NCI-H1417 treated with DMSO at 0.1 percent for 48 hours (cell line): Measurements from ENCODE around the gene FBP1.

Experiments used
- DNase-seq: peaks from one replicate; lab custom pipeline; 2025; lab: John Stamatoyannopoulos, UW

FBP1 gene

GRCh38 chr9:94639061-94639998 lies at the start of gene FBP1:
Gene FBP1, minus strand, starts transcription at chr9:94639518. Its CDS starts 208 bp downstream, at chr9:94639310.
- DNase-seq = no peak

- DNase-seq = no peak
Observed at GRCh38 chr9:94687451-94687850, 48.1 kb upstream of the FBP1 start.

DNA sequence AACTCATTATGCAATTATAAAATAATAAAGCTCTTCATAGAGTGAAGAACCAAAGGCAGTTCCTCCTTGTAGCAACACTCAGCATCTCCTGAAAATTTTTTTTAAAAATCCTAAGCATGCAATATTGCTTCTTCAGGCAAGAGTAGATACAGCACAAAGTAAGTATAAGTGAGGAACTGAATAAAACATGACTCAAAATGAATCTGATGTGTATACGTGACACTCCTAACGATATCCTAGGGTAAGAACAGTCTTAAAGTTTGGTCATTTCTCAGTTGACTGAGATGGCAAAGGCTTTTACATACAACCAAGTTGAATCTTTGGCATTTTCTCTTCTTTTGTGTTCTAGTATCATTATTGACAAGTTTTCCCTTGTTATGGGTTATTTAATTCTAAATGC lies 46.0 kb upstream of the FBP1 start:
- DNase-seq = no peak

DNA sequence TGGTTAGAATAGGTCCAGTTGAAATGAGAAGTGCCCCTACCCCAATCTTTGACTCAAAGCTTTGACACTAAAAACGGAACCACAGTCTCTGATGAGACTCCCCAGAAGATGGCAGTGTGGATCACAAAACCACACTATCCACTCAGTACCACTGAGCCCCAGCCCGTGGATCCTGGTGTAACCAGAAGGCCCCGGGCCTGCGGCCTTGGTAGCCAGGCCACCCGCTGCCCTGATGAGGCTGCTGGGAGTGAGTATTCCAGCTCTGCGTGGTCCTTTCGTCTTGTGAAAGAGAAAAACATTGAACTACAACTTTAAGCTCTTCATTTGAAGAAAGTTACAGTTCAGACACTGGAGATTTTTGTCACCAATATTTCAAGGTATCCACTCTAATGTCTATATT lies 42.2 kb upstream of the FBP1 start:
- DNase-seq = no peak

DNA sequence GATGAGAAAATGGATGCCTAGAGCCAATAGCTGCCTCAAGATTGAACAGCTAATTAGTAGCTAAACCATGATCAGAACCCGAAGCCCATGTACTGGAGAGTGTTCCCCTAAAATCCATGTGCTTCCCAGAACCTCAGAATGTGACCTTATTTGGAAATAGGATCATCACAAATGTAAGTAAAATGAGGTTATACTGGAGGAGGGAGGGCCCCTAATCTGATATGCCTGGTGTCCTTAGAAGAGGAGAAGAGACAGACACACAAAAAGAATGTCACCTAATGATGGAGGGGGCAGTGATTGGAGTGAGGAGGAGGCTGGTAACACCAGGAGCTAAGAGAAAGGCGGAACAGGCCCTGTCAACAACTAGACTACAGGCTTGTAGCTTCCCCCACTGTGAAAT lies 41.3 kb upstream of the FBP1 start:
- no peak for DNase-seq

- no peak for DNase-seq
Observed at GRCh38 chr9:94680020-94680419, 40.7 kb upstream of the FBP1 start.

GRCh38 chr9:94679587-94679986 lies 40.3 kb upstream of the FBP1 start:
- DNase-seq = no peak

GRCh38 chr9:94677929-94678328 lies 38.6 kb upstream of the FBP1 start:
- DNase-seq = no peak

- DNase-seq = no peak
Observed at GRCh38 chr9:94676446-94677131, 37.3 kb upstream of the FBP1 start.

DNA sequence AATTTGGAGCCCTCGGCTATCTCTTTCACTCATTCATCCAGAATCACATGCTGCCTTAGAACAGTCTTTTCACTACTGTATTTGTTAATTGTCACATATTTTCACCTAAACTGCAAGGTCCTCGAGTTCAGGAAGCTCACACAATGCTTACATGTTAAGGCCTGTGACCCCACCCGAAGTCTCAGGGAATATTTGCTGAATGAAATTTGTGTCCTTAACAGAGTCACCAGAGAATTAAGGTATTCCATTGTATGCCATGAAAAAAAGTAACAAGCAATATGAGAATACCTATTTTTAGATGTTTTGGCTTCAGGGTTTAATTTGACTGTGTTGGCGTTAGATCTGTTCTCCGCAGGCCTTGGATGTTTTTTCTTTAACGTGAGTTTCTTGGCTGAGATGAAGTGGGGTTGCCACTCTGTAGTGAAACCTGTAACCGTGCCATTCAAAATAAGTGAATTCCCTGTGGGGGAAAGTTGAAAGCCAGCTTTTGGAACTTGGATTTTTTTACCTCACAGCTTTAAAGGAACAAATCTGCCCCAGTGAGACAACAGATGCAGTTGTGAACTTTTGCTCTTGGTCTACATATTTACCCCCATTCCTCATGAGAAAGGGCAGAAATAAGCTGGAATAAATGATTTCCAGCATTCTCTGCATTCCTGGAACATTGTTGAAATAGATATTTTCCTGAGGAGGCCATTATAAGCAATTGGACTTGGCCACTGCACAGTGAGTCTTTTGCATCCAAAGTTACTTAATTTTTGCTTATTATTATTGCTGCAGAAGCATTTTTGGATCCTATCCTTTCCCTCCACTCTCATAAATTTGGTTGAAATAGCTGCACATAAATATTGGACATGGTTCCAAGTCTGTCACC lies 35.9 kb upstream of the FBP1 start:
- DNase-seq = no peak

DNA sequence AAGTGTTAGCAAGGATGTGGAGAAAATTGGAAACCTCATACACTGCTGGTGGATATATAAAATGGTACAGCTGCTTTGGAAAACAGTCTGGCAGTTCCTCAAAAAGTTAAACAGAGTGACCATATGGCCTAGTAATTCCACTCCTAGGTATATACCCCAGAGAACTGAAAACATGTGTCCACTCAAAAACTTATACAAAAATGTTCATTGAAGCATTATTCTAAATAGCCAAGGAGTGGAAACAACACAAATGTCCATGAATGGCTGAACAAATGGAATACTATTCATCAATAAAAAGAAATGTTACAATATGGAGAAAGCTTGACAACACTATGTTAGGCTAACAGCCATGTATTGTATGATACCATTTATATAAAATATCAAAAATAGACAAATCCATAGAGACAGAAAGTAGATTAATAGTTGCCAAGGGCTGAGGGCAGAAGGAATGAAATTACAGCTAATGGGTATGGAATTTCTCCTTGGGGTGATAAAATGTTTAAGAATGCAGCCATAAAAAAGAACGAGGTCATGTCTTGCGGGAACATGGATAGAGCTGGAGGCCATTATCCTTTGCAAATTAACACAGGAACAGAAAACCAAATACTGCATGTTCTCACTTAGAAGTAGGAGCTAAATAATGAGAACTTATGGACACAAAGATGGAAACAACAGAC lies 33.6 kb upstream of the FBP1 start:
- no peak for DNase-seq

DNA sequence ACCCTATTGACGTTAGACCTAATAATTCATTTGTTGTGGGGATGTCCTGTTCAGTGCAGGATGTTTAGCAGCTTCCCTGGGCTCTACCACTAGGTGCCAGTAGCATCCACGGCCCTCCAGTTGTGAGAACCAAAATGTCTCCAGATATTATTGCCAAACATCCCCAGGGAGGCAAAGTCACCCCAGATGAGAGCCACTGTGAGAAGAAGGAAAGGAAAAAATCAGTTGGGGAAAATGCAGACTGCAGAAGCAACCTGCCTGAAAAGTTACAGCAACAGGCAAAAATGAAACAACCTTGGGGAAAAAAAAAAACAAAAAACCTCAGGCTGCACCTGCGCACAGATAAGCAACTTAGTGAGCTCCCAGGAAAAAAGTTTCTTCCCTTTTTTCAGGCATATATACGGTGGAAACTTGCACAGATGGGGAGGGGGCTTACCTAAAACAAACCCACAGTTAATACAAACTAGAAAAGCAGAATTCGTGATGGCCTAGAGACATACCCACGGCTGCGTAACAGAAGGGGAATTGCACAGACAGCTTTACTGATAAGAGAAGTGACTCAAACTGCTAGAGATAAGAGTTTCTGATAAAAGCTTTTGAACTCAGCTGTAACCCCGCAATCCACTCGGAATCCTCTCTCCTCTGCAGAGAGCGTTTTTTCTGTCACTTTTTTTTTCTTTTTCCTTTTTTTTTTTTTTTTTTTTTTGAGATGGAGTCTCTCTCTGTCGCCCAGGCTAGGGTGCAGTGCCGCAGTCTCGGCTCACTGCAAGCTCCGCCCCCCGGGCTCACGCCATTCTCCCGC lies 29.8 kb upstream of the FBP1 start:
- no peak for DNase-seq

DNA sequence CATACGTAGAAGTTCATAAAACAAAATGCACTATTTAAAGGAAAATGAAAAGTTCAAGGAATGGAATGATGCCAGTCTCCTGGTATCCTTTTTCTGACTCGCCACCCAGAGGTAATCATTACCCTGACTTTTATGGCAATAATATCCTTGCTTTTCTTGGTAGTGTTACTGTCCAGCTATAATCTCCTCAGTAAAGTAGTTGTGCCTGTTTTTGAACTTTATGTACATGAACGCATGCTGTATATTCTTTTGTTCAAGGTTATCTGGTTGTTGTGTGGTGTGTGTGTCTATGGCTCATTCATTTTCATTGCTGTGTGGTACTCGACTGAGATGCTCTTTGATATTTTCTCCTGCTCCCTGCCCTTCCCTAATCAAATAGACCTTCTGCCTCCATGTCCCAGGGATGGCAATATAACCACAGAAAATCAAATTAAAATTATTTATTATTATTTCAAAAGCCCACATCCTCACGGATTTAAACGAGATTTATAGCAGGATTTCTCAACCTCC lies 29.2 kb upstream of the FBP1 start:
- DNase-seq = no peak

DNA sequence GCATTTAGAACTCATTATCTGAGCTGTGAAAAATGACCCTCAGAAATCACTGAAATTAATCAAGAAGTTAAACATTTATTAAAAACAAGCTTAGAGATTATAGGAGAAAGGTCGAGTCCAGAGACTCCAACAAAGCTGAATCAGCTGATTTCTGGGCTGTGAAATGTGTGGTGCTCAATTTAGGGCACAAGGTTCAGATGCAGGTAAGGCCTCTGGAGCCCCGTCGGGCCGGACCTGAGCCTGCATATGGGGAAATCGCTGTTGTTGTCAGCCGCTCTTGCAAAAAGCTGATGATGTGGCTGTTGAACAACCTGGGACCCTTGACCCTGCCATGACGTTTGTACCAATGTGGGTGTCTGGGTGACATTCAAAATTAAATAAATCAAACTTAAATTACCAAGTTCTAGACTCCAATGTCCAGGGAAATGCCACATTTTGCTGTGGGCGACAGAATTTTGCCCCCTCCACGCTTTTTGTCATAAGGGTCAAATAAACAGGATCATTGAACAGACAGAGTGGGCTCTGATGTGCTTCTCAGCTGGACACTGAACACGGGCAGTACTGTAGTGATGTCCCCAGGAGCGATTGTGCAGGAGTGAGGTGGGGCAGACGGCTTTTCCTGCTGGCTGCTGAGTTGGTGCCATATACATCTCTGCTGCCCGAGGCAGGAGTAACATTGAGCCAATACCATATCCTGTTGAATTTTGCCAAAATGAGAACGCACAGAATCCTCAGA lies 27.2 kb upstream of the FBP1 start:
- DNase-seq = no peak

DNA sequence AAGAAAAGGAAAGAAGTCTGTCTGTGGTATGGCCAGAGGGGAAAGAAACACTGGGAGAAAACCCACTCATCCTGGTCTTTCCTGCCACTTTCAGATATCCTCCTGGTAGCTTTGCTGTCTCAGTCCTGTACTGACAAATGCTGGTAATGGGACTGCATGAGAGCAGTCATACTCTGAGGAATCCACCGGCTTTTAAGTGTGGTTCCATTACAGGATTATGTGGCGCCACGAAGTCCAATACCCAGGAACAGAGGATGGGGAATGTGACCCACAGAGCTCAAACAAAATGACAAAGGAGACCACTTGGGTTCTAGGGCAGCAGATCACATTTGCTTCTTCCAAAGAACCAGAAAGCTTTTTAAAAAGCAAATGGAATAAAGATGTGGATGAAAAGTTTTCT lies 26.3 kb upstream of the FBP1 start:
- no peak for DNase-seq

- no peak for DNase-seq
Observed at GRCh38 chr9:94664801-94665200, 25.5 kb upstream of the FBP1 start.

- no peak for DNase-seq
Observed at GRCh38 chr9:94663640-94664039, 24.3 kb upstream of the FBP1 start.

- no peak for DNase-seq
Observed at GRCh38 chr9:94663140-94663539, 23.8 kb upstream of the FBP1 start.

DNA sequence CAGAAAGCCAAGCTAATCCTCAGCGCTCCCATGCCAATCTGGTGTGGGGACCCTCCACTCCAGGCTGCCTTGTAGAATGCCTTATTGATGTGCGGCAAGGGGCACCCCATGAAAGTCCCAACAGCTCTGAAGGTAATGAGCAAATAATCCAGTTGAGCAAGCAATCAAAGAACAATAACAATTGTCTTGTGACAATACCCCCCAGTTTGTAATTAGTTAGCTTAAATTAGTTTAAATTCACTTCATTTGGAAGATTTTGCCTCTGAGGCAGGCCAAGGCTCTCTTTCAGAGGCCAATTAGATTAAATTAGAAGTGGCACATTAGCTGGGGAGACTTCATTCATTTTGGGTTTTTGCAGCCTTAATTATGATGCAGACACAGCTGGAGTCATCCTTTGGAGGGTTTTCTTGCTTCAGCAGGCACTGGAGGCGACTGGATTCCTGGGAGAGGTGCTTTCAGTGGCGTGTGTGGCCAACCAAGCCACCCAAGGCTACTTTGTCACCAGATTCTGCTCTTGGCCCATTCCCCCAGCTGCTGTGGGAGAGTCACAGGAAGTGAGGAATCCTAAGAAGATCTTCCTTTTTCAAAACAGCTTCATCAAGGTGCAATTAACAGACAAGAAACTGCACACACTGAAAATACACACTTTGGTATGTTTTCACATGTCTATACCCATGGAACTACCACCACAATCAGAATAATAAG lies 17.9 kb upstream of the FBP1 start:
- DNase-seq = no peak
